HepG2 (cell line): Measurements from ENCODE around the gene ATP9A. TPM values are rescaled to one million over a fixed set of nuclear protein-coding genes. Genes with fewer than 3 reads are reported as not detected.
A peak's percentile ranks its signal among the peaks of the same experiment; 100 is the strongest.

Source experiments
- GATAD2A ChIP-seq: IDR thresholded peaks from 2 replicates; pipeline ENCODE4 v1.6.1; 2016
- GPN1 ChIP-seq: sonication (generic); formaldehyde crosslinking; IDR thresholded peaks from 2 replicates; pipeline ENCODE4 v1.5.1; 2020; ENCODE audit warnings: missing genetic modification reagents, borderline replicate concordance
- HMGA1 ChIP-seq: sonication (generic); formaldehyde crosslinking; conservative IDR thresholded peaks from 2 replicates; pipeline ENCODE4 v1.4.0; 2020; ENCODE audit warnings: missing genetic modification reagents
- HNRNPH1 ChIP-seq: fragments of 200-400 bp; formaldehyde crosslinking; optimal IDR thresholded peaks from 2 replicates; pipeline ENCODE3; 2017; ENCODE audit warnings: mild to moderate bottlenecking, low read depth, low read length
- HNRNPUL1 ChIP-seq: fragments of 200-400 bp; formaldehyde crosslinking; IDR thresholded peaks from 2 replicates; pipeline ENCODE4 v1.6.1; 2017; ENCODE audit warnings: low read depth, mild to moderate bottlenecking, low read length, moderate library complexity
- MAFG ChIP-seq: sonication (generic); formaldehyde crosslinking; IDR thresholded peaks from 2 replicates; pipeline ENCODE4 v1.5.1; 2020; ENCODE audit warnings: mild to moderate bottlenecking, missing genetic modification reagents
- NCOA5 ChIP-seq: sonication (generic); formaldehyde crosslinking; IDR thresholded peaks from 2 replicates; pipeline ENCODE4 v1.4.0; 2020; ENCODE audit warnings: missing genetic modification reagents
- NPAS2 ChIP-seq: sonication (generic); formaldehyde crosslinking; IDR thresholded peaks from 2 replicates; pipeline ENCODE4 v1.8.0; 2022; ENCODE audit warnings: mild to moderate bottlenecking, missing genetic modification reagents, borderline replicate concordance
- SIX4 ChIP-seq: sonication (generic); formaldehyde crosslinking; IDR thresholded peaks from 2 replicates; pipeline ENCODE4 v1.4.0; 2020; ENCODE audit warnings: missing genetic modification reagents
- SSRP1 ChIP-seq: IDR thresholded peaks from 2 replicates; pipeline ENCODE4 v1.6.1; 2016; ENCODE audit warnings: control low read depth
- TBX2 ChIP-seq: sonication (generic); formaldehyde crosslinking; IDR thresholded peaks from 2 replicates; pipeline ENCODE4 v1.5.0; 2020; ENCODE audit warnings: missing genetic modification reagents, mild to moderate bottlenecking, borderline replicate concordance
- THAP8 ChIP-seq: sonication (generic); formaldehyde crosslinking; IDR thresholded peaks from 2 replicates; pipeline ENCODE4 v1.5.1; 2020; ENCODE audit warnings: missing genetic modification reagents, mild to moderate bottlenecking, borderline replicate concordance
- TRIM24 ChIP-seq: sonication (generic); formaldehyde crosslinking; IDR thresholded peaks from 2 replicates; pipeline ENCODE4 v1.8.0; 2022; ENCODE audit warnings: mild to moderate bottlenecking, missing genetic modification reagents
- ZBTB39 ChIP-seq: sonication (generic); formaldehyde crosslinking; IDR thresholded peaks from 2 replicates; pipeline ENCODE4 v1.5.0; 2020; ENCODE audit warnings: missing genetic modification reagents
- ZNF180 ChIP-seq: sonication (generic); formaldehyde crosslinking; IDR thresholded peaks from 2 replicates; pipeline ENCODE4 v1.4.0; 2020; ENCODE audit warnings: low read depth, missing genetic modification reagents, borderline replicate concordance
- ZNF205 ChIP-seq: IDR thresholded peaks from 2 replicates; pipeline ENCODE4 v1.6.1; 2018; ENCODE audit warnings: missing biosample characterization, missing genetic modification reagents
- ZNF263 ChIP-seq: sonication (generic); formaldehyde crosslinking; IDR thresholded peaks from 2 replicates; pipeline ENCODE4 v1.4.0; 2020; ENCODE audit warnings: missing genetic modification reagents
- ZNF562 ChIP-seq: sonication (generic); formaldehyde crosslinking; IDR thresholded peaks from 2 replicates; pipeline ENCODE4 v1.8.0; 2022; ENCODE audit warnings: missing genetic modification reagents, borderline replicate concordance
- ZNF570 ChIP-seq: sonication (generic); formaldehyde crosslinking; IDR thresholded peaks from 2 replicates; pipeline ENCODE4 v1.4.0; 2020; ENCODE audit warnings: mild to moderate bottlenecking, missing genetic modification reagents, borderline replicate concordance
- ZNF816 ChIP-seq: sonication (generic); formaldehyde crosslinking; IDR thresholded peaks from 2 replicates; pipeline ENCODE4 v1.8.0; 2022; ENCODE audit warnings: missing genetic modification reagents, mild to moderate bottlenecking, borderline replicate concordance
- ZSCAN30 ChIP-seq: sonication (generic); formaldehyde crosslinking; IDR thresholded peaks from 2 replicates; pipeline ENCODE4 v1.5.0; 2020; ENCODE audit warnings: mild to moderate bottlenecking, missing genetic modification reagents
- polyA plus RNA-seq, 8 experiments: library from polyadenylated mRNA; depleted of rRNA in 3 of 8; stranded (reverse) in 7 of 8; unstranded in 1 of 8; fragments of >200 nt; fragmentation: Illumina TruSeq in 4 of 8; extraction: Trizol in 4 of 8; gene quantifications; 2 replicates each; pipeline versions ENCODE4 v1.2.1 to v1.2.3, GENCODE V29; 2011 to 2016; ENCODE audit warnings: low read depth in 4 of 8, missing spikeins in 1 of 8, mixed read lengths in 1 of 8; ENCODE audit not compliant: insufficient read depth in 1 of 8
- total RNA-seq, 5 experiments: library from RNA; depleted of rRNA; stranded (reverse); fragments of >200 nt; fragmentation: Illumina TruSeq; extraction: Trizol; gene quantifications; 2 replicates each; pipeline ENCODE4 v1.2.3, GENCODE V29; 2016; ENCODE audit warnings: low read depth in 1 of 5
- TF ChIP-seq, protein P1 (sequence below): sonication (generic); formaldehyde crosslinking; IDR thresholded peaks from 2 replicates; pipeline ENCODE4 v1.5.1; 2020; ENCODE audit warnings: missing genetic modification reagents, mild to moderate bottlenecking, borderline replicate concordance
- TF ChIP-seq, protein P2 (sequence below): sonication (generic); formaldehyde crosslinking; IDR thresholded peaks from 2 replicates; pipeline ENCODE4 v1.9.0; 2021; ENCODE audit warnings: missing genetic modification reagents, mild to moderate bottlenecking, borderline replicate concordance
- TF ChIP-seq, protein P3 (sequence below): sonication (generic); formaldehyde crosslinking; IDR thresholded peaks from 2 replicates; pipeline ENCODE4 v1.4.0; 2020; ENCODE audit warnings: mild to moderate bottlenecking, missing genetic modification reagents

Gene ATP9A
- total and polyA plus RNA-seq, 2 of the 13 experiments (the other 11 are each of a cell fraction or from before 2014, with no cell fraction given): 11.8 to 18.5 TPM

- TF ChIP-seq ZNF263 (CRISPR knock-in tag): no peak
- no peak for TF ChIP-seq ZNF562 (CRISPR knock-in tag)
- TF ChIP-seq TRIM24 (CRISPR knock-in tag): peak; percentile 87; the same call in 1 of the 2 replicates
- TF ChIP-seq SIX4 (CRISPR knock-in tag): peak; percentile 85; the same call in 1 of the 2 replicates
- TF ChIP-seq ZNF816 (CRISPR knock-in tag): no peak
- TF ChIP-seq, protein P1, sequence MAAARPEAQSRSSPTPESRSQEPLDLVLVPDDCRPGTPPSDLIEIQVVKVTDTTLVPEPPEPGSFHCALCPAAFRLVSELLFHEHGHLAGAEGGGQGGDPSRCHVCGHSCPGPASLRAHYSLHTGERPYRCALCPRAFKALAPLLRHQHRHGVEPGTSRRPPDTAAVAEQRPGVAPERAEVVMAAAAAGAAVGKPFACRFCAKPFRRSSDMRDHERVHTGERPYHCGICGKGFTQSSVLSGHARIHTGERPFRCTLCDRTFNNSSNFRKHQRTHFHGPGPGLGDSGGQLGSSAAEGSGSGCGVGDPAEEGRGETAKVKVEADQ (CRISPR knock-in tag): no peak
- TF ChIP-seq ZBTB39 (CRISPR knock-in tag): peak; percentile 88; the same call in 1 of the 2 replicates
- no peak for TF ChIP-seq HNRNPH1
- TF ChIP-seq NCOA5 (CRISPR knock-in tag): no peak
- TF ChIP-seq HMGA1 (CRISPR knock-in tag): no peak
- no peak for TF ChIP-seq ZSCAN30 (CRISPR knock-in tag)
- peak; percentile 100 for TF ChIP-seq GATAD2A
- TF ChIP-seq MAFG (CRISPR knock-in tag): no peak
- TF ChIP-seq ZNF205 (CRISPR knock-in tag): peak; percentile 78
- no peak for TF ChIP-seq NPAS2 (CRISPR knock-in tag)
- TF ChIP-seq ZNF180: no peak
- no peak for TF ChIP-seq SSRP1
- TF ChIP-seq THAP8 (CRISPR knock-in tag): no peak
- TF ChIP-seq, protein P2, sequence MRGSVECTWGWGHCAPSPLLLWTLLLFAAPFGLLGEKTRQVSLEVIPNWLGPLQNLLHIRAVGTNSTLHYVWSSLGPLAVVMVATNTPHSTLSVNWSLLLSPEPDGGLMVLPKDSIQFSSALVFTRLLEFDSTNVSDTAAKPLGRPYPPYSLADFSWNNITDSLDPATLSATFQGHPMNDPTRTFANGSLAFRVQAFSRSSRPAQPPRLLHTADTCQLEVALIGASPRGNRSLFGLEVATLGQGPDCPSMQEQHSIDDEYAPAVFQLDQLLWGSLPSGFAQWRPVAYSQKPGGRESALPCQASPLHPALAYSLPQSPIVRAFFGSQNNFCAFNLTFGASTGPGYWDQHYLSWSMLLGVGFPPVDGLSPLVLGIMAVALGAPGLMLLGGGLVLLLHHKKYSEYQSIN (CRISPR knock-in tag): no peak
- no peak for TF ChIP-seq HNRNPUL1
- no peak for TF ChIP-seq GPN1 (CRISPR knock-in tag)
- TF ChIP-seq ZNF570 (CRISPR knock-in tag): no peak
- TF ChIP-seq TBX2 (CRISPR knock-in tag): peak; percentile 72
- TF ChIP-seq, protein P3, sequence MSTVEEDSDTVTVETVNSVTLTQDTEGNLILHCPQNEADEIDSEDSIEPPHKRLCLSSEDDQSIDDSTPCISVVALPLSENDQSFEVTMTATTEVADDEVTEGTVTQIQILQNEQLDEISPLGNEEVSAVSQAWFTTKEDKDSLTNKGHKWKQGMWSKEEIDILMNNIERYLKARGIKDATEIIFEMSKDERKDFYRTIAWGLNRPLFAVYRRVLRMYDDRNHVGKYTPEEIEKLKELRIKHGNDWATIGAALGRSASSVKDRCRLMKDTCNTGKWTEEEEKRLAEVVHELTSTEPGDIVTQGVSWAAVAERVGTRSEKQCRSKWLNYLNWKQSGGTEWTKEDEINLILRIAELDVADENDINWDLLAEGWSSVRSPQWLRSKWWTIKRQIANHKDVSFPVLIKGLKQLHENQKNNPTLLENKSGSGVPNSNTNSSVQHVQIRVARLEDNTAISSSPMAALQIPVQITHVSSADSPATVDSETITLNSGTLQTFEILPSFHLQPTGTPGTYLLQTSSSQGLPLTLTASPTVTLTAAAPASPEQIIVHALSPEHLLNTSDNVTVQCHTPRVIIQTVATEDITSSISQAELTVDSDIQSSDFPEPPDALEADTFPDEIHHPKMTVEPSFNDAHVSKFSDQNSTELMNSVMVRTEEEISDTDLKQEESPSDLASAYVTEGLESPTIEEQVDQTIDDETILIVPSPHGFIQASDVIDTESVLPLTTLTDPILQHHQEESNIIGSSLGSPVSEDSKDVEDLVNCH (CRISPR knock-in tag): no peak
Measured at GRCh38 chr20:51811042-51811355, 42.8 kb upstream of the ATP9A start (continued).
